Effector CD4-positive, alpha-beta T cell (primary cell): ENCODE measurements around the gene PTPRCAP.
"Not testable (repeated sequence)": the region's sequence is repeated elsewhere in the genome, so short reads cannot be mapped to it uniquely, and the experiment has no call there.

Experiments used
- DNase-seq: peaks from one replicate; pipeline ENCODE4 v3.0.0-alpha.2; 2020

Gene PTPRCAP

DNA sequence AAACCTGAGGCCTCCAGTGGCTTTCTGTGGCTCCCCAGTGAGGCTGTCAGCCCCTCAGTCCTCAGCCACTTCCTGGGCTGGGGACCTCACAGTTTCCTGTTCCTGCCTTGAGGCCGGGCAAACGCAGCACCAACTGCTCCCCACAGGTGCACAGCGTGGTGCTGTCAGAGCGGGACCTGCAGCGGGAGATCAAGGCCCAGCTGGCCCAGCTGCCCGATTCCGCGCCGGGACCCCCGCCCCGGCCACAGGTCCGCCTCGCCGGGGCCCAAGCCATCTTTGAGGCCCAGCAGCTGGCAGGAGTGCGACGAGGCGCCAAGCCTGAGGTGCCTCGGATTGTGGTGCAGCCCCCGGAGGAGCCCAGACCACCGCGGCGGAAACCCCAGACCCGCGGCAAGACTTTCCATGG lies 28.2 kb downstream of the PTPRCAP start:
- peak; percentile 63 for DNase-seq

GRCh38 chr11:67408437-67409200 lies 28.9 kb downstream of the PTPRCAP start:
- DNase-seq: no peak

DNA sequence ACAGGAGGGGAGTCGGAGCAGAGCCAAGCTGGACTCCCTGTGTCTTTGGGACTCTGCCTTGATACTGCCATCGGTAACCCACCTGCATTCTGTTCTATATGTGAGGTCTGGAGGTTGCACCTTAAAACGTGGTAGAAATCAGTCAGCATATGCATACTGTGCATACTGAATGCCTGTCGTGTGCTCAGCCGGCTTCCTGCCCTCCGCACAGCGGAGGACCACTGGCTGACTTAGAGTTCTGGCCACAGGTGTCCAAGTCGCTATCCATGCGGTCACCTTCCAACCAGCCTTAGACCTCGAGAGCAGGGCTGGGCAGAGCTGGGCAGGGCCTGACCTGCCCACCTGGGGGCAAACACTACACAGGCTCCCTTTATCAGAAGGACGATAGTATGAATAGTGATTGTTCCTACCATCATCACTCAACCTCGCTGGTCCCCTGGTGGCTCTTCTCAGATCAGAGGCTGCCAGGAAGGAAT lies 29.8 kb downstream of the PTPRCAP start:
- no peak for DNase-seq

DNA sequence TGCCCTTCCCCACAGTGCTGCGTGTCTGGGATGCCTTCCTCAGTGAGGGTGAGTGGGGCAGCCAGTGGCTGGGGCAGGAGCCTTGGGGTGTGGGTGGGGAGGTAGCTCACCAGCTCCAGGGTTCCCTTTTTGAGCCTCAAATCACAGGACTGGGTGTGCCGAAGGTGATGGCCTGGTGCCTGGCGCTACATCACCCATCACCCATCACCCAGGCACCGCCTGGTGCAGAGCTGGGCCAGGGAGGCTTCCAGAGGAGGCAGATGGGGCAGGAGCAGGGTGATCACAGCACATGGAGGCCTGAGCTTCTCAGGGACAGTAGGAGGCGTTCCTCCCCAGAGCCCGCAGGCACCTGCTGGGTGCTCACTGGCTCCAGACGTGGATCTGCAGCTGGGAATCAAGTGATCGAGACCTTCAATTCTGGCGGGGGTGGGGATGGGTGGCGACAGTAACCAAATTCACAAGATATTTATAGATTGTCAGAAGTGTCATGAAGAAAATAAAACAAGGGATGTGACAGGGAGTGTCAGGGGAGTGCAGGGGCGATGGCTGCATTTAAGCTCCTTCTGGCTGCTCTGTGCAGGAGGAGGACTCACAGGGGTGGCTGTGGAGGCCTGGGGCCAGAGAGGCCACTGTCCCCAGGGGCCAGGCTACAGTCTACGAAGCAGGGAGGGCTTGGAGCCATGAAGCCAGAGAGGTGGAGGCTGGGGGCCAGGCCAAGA lies 30.4 kb downstream of the PTPRCAP start:
- no peak for DNase-seq

- DNase-seq: no peak
Observed at GRCh38 chr11:67406420-67406968, 31.0 kb downstream of the PTPRCAP start.

- DNase-seq: no peak
Observed at GRCh38 chr11:67405688-67406339, 31.7 kb downstream of the PTPRCAP start.

DNA sequence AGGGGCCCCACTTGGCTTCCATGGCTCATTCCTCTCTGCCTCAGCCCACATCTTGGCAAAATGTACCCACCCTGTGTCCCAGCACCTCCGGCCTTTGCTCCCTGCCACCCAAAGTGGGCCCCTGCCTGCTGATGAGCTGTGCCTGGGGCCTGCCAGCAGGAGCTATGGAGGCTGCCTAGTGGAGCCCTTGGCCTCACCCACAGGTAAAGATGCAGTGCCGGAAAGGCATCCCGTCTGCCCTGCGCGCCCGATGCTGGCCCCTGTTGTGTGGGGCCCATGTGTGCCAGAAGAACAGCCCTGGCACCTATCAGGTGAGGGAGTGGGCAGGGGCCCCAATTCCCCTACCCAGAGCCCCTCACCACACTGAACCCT lies 32.3 kb downstream of the PTPRCAP start:
- no peak for DNase-seq

GRCh38 chr11:67404515-67405195 lies 32.8 kb downstream of the PTPRCAP start:
- peak; percentile 38 for DNase-seq

DNA sequence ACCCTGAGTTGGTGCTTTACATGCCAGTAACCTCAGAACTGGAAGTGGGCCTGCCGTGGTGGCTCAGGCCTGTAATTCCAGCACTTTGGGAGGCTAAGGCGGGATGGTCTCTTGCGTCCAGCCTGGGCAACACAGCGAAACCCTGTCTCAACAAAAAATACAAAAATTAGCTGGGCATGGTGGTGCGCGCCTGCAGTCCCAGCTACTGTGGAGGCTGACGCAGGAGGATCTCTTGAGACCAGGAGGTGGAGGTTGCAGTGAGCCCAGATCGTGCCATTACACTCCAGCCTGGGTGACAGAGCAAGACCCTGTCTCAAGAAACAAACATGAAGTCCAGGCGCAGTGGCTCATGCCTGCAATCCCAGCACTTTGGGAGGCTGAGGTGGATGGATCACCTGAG lies 34.4 kb downstream of the PTPRCAP start:
- DNase-seq: not testable (repeated sequence)

DNA sequence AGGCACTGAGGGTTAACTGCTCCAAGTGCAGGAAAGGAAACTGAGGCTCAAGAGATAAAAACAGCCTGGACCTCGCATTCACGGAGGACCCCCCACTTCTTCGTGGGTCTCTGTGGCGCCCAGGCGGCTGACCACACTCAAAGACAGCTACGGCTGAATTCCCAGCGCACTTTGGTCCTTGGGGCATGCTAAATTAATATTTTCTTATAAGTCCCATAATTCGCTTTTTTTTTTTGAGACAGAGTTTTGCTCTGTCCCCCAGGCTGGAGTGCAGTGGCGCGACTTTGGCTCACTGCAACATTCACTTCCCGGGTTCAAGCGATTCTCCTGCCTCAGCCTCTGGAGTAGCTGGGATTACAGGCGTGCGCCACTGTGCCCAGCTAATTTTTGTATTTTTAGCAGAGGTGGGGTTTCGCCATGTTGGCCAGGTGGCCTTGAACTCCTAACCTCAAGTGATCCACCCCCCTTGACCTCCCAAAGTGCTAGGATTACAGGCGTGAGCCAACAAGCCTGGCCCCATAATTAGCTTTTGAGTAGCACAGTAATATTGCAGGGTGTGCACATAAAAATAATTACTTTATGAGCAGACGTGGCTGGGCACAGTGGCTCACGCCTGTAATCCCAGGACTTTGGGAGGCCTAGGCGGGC lies 35.2 kb downstream of the PTPRCAP start:
- DNase-seq: not testable (repeated sequence)

- peak; percentile 86 for DNase-seq
Observed at GRCh38 chr11:67401495-67402191, 35.8 kb downstream of the PTPRCAP start, which contains the start of gene PPP1CA. Gene PPP1CA (minus strand): TSS chr11:67401858. CDS start chr11:67401782, 76 bp downstream.

- DNase-seq: no peak
Observed at GRCh38 chr11:67400942-67401494, 36.5 kb downstream of the PTPRCAP start.

GRCh38 chr11:67400251-67400941 lies 37.1 kb downstream of the PTPRCAP start:
- DNase-seq: no peak

DNA sequence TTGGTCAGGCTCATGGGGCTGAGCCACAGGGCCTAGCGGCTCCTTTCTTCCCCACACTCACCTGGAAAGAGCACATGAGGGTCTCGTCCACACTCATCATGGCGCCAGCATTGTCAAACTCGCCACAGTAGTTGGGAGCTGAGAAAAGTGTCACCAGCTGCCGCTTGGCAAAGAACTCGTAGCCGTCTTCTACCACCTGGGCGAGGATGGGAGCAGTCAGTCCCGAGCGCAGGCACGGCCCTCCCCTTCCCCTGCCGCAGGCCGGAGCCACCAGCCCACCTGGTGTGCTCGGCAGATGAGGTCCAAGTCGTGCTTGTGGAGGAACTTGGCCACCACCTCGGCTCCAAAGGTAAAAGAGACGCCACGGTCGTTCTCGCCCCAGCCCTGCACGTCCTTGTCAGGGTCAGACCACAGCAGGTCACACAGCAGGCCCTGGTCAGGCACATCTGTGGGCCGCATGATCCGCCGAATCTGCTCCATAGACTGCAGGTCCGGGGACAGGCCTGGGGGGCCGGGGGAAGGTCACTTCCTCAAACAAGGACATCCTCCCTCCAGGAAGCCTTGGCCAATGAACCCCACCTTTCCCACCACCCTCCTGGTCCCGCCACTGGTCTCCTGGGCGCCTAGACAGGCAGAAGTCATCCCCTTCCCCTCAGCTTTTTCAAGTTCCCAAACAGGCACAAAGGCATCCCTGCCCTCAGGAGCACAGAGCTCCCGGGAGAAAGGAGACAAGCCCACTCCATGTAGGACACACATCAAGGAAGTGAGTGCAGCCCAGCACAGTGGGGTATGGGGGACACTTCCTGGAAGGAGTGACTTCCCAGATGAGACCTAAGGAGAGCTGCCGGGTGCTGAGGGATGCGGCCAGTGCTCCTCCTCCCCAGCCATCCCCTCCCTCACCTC lies 38.6 kb downstream of the PTPRCAP start:
- DNase-seq: no peak

DNA sequence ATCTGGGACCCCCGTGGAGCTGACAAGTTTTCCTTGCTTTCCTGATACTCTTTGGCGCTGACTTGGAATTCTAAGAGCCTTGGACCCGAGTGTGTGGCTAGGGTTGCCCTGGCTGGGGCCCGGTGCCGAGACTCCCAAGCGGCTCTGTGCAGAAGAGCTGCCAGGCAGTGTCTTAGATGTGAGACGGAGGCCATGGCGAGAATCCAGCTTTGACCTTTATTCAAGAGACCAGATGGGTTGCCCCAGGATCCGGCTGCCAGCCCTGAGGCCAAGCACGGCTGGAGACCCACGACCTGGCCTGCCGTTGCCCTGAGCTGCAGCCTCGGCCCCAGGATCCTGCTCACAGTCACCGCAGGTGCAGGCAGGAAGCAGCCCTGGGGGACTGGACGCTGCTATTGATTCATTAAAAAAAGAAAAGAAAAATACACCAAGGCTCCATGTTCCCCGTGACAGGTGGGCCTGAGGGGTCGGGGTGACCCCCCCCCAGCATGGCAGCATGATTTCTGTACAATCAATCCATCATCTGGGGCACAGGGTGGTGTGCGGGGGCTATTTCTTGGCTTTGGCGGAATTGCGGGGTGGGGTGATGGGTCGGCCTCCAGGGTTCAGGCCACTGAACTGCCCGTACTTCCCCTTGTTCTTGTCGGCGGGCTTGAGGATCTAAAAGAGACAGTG lies 39.4 kb downstream of the PTPRCAP start:
- DNase-seq: no peak

- no peak for DNase-seq
Observed at GRCh38 chr11:67397536-67397935, 39.9 kb downstream of the PTPRCAP start.

DNA sequence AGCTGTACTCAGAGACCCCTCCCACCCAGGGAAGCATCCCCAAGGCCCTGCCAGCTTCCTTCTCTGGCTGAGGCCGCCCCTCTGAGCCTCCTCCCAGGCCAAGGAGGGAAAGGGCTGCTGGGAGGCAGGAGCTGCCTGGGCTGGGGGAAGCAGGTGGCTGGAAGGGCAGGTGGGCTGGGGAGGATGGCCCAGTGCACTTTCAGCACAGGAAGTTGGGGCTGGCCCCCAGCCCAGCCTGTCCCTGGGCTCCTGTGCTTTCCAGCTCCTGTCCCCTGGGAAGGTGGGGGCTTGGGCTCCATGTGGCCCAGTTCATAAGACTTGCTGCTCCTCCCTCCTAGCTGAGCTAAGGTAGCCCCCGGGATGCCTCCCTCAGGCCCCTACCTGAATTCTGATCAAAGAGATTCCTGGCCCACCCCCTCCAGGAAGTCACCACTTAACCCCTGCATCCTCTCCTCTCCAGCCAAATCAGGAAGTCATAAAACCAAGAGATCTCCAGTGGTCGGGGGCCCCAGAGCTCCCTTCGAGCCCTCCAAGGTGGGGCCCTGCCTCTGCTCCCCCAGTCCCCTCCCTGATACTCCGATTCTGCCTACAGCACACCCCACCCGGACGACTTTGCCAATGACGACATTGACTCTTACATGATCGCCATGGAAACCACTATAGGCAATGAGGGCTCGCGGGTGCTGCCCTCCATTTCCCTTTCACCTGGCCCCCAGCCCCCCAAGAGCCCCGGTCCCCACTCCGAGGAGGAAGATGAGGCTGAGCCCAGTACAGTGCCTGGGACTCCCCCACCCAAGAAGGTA lies 40.7 kb downstream of the PTPRCAP start:
- no peak for DNase-seq

DNA sequence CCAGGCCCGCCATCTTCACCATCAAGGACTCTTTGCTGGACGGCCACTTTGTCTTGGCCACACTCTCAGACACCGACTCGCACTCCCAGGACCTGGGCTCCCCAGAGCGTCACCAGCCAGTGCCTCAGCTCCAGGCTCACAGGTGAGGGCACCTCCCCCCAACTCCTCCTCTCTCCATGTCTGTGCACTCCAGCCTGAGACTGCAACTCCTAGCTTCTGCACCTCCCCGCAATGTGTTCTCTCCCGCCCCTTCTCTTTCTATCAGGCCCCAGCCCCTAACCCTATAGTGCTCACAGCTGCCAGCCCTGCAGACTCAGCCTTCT lies 41.3 kb downstream of the PTPRCAP start:
- no peak for DNase-seq
